ENCODE results near the gene GABBR2. TPM values are rescaled to one million over a fixed set of nuclear protein-coding genes. Genes with fewer than 3 reads are reported as not detected.

GABBR2 gene
- total RNA-seq: 10 to 100 TPM in 1 of 2 donors, under 1 TPM in 1; 1.00 to 15.5 TPM

DNA sequence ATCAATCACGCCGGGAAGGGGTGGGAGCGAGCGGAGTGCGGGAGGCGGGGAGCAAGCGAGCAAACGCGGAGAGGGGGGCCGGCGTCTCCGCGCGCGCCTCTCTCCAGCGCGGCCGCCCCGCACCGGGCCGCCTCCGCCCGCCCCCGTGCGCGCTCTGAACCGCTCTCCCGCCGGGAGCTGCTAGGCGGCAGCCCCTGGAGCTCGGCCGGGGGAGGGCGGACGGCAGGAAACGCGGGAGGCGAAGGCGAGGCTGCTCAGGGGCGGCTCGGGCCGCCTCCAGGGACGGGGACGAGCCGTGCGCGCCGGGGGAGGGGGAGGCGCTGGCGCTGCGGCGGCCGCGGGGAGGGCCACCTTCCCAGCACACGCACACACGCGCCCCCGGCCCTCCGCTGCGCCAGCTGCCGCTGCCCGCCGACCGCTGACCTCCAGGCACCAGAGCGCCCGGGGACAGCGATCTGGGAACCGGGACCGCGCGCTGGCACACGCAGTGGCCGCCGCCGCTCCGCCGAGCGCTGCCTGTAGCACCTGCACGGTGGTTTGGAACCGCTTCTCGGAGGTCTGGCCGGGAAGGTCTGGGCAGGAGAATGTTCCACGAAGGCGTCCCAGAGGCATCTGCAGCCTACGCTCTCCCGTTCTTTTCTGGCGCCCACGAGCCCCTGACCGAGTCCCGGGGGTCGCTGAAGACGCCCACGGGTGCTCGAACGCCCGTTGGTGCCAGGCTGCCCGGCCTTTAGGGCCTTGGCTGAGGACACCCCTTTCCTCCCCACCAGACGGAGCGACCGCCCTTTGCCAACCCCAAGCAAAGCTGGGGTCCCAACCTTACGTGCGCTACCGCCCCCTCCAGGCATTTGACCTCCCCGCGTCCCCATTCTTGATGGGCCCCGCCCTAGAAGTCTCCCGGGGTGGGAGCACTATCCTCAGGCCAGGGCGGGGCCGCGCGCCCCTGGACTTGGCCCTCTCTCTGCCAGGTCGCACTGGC is at the start of gene GABBR2:
GABBR2 (minus strand) TSS at position 3 of the 979 bp plus-strand sequence. CDS start 198 bp downstream, outside the sequence.

DNA sequence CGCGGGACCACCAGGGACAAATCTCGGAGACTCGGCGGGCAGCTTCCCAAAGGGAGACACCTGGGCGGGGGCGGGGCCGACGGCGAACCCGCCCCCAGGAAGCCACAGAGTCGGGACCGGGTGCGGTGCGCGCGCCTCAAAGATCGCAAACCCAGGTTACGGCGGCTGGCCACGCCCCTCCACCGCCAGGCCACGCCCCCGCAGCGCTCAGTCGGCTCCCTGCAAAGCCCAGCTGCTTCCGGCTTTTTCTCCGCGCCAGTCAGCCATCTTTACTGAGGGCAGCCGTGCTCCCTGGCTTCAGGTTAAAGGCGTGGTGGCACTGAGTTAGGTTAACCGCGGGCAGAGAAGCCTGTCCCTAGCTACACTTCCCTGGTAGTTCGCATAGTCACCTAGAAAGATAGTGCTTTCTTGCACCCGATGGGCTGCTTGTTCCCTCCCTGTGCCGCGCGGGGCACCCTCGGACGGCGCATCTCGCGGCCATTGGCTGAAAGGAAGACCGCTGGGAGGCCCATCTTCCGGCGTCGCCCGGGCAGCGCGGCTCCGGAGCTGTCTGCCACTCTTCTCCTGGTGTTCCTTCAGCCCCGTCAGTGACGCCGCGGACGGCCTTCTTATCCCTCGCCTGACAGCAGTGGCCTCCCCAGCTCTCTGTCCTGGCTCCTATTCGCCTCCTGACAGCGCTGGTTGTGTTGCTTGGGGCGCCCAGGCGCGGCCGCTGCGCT is 453.0 kb downstream of the GABBR2 start, which contains the start of gene TBC1D2:
TBC1D2 (minus strand) TSS at position 72 of the 719 bp plus-strand sequence. CDS start 108 bp downstream, outside the sequence.

Other genes starting within 250 kb of the GABBR2 start
- gene ANKS6, start 87.6 kb upstream of the GABBR2 start, total RNA-seq: 10 to 100 TPM; 14.5 to 20.6 TPM
- gene GALNT12, start 98.7 kb upstream of the GABBR2 start, total RNA-seq: 1 to 10 TPM; 3.8 to 4.0 TPM
- under 1 TPM; 0.67 to 0.69 TPM for gene COL15A1, start 235.0 kb upstream of the GABBR2 start, total RNA-seq

Data from melanocyte of skin (primary cell).